GM12864 (cell line): ENCODE measurements around the gene MID1.

Experiments
- DNase-seq: peaks from one replicate; pipeline ENCODE4 v3.0.0-alpha.2; 2011; ENCODE audit warnings: low read depth
- H3K4me3 ChIP-seq: 2 replicates; pipeline ENCODE4 v1.5.1; 2011; ENCODE audit warnings: mild to moderate bottlenecking, low read depth, low read length, control low read depth
- TF ChIP-seq, protein P1 (sequence below): IDR thresholded peaks from 2 replicates; pipeline ENCODE4 v1.5.1; 2011; ENCODE audit warnings: low read depth, mild to moderate bottlenecking, moderate library complexity, low read length, control low read depth, inconsistent platforms; ENCODE audit errors: missing control alignments

The MID1 gene, protein sequence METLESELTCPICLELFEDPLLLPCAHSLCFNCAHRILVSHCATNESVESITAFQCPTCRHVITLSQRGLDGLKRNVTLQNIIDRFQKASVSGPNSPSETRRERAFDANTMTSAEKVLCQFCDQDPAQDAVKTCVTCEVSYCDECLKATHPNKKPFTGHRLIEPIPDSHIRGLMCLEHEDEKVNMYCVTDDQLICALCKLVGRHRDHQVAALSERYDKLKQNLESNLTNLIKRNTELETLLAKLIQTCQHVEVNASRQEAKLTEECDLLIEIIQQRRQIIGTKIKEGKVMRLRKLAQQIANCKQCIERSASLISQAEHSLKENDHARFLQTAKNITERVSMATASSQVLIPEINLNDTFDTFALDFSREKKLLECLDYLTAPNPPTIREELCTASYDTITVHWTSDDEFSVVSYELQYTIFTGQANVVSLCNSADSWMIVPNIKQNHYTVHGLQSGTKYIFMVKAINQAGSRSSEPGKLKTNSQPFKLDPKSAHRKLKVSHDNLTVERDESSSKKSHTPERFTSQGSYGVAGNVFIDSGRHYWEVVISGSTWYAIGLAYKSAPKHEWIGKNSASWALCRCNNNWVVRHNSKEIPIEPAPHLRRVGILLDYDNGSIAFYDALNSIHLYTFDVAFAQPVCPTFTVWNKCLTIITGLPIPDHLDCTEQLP

GRCh38 chrX:10620121-10620699 lies at the start of gene MID1:
TSS of gene MID1 (minus strand) at chrX:10620585. CDS start at chrX:10567547, 53,038 bp downstream.
- peak within 1 kb of the TSS; percentile 32 for H3K4me3 ChIP-seq
- TF ChIP-seq, protein P1, sequence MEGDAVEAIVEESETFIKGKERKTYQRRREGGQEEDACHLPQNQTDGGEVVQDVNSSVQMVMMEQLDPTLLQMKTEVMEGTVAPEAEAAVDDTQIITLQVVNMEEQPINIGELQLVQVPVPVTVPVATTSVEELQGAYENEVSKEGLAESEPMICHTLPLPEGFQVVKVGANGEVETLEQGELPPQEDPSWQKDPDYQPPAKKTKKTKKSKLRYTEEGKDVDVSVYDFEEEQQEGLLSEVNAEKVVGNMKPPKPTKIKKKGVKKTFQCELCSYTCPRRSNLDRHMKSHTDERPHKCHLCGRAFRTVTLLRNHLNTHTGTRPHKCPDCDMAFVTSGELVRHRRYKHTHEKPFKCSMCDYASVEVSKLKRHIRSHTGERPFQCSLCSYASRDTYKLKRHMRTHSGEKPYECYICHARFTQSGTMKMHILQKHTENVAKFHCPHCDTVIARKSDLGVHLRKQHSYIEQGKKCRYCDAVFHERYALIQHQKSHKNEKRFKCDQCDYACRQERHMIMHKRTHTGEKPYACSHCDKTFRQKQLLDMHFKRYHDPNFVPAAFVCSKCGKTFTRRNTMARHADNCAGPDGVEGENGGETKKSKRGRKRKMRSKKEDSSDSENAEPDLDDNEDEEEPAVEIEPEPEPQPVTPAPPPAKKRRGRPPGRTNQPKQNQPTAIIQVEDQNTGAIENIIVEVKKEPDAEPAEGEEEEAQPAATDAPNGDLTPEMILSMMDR: no peak
- DNase-seq: no peak

DNA sequence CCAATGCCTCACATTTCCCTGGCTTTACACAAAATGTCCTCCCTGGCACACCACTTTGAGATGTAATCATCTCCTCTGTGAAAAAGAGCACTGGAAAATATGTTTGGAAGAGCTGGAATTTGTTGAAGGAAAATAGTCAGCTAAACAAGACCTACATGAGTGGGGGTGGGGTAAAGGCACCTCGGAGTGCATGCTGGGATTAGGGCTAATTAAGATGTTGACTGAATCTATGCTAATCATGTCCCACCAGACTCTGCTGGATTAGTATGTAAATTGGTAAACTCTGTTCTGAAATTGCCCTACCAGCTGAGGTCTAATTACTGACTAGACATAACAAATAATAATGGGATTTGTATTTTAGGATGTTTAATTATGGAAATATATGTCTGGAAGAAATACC lies 46.8 kb upstream of the MID1 start:
- no peak for DNase-seq

DNA sequence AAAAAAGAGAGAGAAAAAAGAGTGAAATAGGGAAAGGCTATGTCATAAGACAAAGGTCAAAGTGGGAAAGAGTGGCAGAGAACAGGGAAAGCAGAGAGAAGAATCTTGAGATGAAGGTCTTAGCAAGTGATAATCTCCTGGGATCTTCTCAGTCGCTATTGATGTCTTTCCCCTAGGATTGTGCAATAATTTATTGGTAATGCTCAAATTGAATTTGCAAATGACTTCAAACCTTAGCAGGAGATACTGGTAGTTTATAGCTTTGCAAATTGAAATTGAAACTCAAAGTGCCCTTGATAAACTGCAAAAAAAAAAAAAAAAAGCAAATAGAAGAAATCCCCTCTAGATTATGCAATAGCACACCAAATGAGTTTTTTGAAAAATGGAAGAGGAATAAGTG lies 45.7 kb upstream of the MID1 start:
- DNase-seq: no peak
- H3K4me3 ChIP-seq: no peak overlapping the region
- TF ChIP-seq, protein P1: no peak

More for the DNA sequence above, 46.8 kb upstream of the MID1 start:
- TF ChIP-seq, protein P1: no peak
- no peak overlapping the region for H3K4me3 ChIP-seq

DNA sequence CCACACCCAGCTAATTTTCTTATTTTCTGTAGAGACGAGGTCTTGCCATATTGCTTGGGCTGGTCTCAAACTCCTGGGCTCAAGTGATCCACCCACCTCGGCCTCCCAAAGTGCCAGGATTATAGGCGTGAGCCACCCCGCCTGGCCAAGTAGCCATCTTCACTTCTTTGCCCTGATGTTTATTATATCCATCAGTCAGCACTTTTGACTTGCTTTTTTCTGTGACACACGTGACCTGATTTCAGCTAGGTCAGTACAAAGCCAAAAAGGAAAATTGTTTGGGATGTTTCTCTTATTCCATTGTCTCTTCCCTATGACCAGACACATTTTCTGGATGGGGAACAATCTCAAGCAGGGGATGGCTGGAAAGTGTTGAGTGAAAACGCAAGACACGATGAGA lies 45.3 kb upstream of the MID1 start:
- TF ChIP-seq, protein P1: no peak
- H3K4me3 ChIP-seq: no peak overlapping the region
- no peak for DNase-seq

DNA sequence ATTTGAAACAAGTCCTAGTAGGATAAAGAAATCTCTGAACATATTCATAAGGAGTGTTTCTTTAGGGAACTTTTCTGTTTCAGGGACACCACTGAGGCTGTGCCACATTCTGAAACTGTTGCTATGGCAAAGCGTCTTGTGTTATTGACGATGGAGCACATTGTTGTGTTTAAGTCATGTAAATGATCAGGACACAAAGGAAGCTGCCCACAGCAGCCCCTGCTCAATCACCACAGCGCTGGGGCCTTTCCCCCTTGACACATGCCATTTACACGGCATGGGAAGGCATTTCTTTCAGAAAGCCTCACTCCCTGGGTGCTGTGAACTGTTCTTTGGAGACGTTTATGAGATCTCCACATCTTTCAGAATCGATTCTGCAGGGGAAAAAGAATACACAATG lies 39.8 kb upstream of the MID1 start:
- no peak overlapping the region for H3K4me3 ChIP-seq
- TF ChIP-seq, protein P1: no peak
- no peak for DNase-seq

- no peak overlapping the region for H3K4me3 ChIP-seq
- TF ChIP-seq, protein P1: no peak
- DNase-seq: no peak
Observed at GRCh38 chrX:10656214-10656613, 35.8 kb upstream of the MID1 start.
